GM12801 (cell line): ENCODE data around the gene CLASP1.

Experiments used
- TF ChIP-seq, protein P1 (sequence below): IDR thresholded peaks from one replicate; pipeline ENCODE4 v1.5.1; 2011; ENCODE audit warnings: control low read depth; ENCODE audit not compliant: insufficient read length; ENCODE audit errors: extremely low read depth

CLASP1 gene

GRCh38 chr2:121524685-121525425 is 124.4 kb downstream of the CLASP1 start:
- TF ChIP-seq, protein P1, sequence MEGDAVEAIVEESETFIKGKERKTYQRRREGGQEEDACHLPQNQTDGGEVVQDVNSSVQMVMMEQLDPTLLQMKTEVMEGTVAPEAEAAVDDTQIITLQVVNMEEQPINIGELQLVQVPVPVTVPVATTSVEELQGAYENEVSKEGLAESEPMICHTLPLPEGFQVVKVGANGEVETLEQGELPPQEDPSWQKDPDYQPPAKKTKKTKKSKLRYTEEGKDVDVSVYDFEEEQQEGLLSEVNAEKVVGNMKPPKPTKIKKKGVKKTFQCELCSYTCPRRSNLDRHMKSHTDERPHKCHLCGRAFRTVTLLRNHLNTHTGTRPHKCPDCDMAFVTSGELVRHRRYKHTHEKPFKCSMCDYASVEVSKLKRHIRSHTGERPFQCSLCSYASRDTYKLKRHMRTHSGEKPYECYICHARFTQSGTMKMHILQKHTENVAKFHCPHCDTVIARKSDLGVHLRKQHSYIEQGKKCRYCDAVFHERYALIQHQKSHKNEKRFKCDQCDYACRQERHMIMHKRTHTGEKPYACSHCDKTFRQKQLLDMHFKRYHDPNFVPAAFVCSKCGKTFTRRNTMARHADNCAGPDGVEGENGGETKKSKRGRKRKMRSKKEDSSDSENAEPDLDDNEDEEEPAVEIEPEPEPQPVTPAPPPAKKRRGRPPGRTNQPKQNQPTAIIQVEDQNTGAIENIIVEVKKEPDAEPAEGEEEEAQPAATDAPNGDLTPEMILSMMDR: no peak

GRCh38 chr2:121521359-121521758 is 127.9 kb downstream of the CLASP1 start:
- TF ChIP-seq, protein P1: no peak

GRCh38 chr2:121520641-121520994 is 128.6 kb downstream of the CLASP1 start:
- TF ChIP-seq, protein P1: no peak

GRCh38 chr2:121519732-121520640 is 129.3 kb downstream of the CLASP1 start:
- TF ChIP-seq, protein P1: no peak

DNA sequence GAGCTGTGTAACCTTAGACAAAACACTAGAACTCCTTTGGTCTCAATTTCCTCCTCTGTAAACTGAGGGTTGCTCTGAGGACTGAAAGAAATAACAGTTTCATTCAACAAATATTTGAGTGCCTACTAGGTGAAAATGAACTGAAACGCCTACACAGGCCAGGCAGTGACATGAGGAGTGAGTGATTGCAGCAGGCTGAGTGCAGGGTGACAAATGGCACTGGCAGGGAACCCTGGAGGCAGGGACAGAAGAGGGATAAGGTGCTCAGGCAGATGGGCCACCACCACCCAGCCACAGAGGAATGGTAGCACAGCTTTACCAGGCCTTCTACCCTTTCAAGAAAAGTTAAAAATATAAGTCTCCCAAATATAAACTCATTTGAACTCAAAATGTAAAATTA is 130.1 kb downstream of the CLASP1 start:
- TF ChIP-seq, protein P1: no peak

- TF ChIP-seq, protein P1: no peak
These were observed 135.5 kb downstream of the CLASP1 start for GRCh38 chr2:121513597-121514333.

DNA sequence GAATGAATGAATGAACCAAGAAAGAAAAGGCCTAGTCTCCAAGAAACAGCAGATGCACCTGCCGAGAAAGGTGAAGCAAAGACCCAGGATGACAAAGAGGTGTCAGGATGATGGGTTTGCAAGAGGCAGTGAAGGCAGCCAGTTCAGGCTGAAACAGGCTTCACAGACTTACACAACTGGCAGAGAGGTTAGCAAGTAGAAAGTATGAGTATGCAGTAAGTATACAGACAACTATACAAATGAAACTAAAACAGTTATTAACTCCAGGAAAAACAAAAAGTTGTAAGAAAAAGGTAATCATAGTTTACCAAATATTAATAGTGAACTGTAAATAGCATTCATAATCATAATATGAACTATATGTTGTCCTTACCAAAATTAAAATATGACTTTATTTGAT is 138.4 kb downstream of the CLASP1 start:
- TF ChIP-seq, protein P1: no peak
